Activated naive CD8-positive, alpha-beta T cell treated with anti-CD3 and anti-CD28 coated beads, Interleukin-2, amount 50 U/mL, for 16 hours (primary cell): Measurements from ENCODE around the gene SNAPC5.
"Not testable (repeated sequence)": the region's sequence is repeated elsewhere in the genome, so short reads cannot be mapped to it uniquely, and the experiment has no call there.

Experiments
- DNase-seq: peaks from one replicate; pipeline ENCODE4 v3.0.0-alpha.2; 2020; ENCODE audit warnings: low read depth, low spot score

SNAPC5 gene

GRCh38 chr15:66491846-66492245 is 5.7 kb downstream of the SNAPC5 start:
- DNase-seq: no peak

GRCh38 chr15:66489179-66489791 is 8.3 kb downstream of the SNAPC5 start:
- no peak for DNase-seq

GRCh38 chr15:66488525-66488924 is 9.0 kb downstream of the SNAPC5 start:
- DNase-seq: no peak

GRCh38 chr15:66486887-66487286 is 10.7 kb downstream of the SNAPC5 start:
- no peak for DNase-seq

GRCh38 chr15:66484539-66485112 is 12.9 kb downstream of the SNAPC5 start:
- DNase-seq: no peak

GRCh38 chr15:66483131-66483566 is 14.4 kb downstream of the SNAPC5 start:
- DNase-seq: no peak

GRCh38 chr15:66482539-66482938 is 15.0 kb downstream of the SNAPC5 start:
- no peak for DNase-seq

GRCh38 chr15:66481107-66481856 is 16.3 kb downstream of the SNAPC5 start:
- no peak for DNase-seq

- DNase-seq: no peak
These were observed 17.3 kb downstream of the SNAPC5 start for GRCh38 chr15:66480267-66480666.

- DNase-seq: no peak
These were observed 20.6 kb downstream of the SNAPC5 start for GRCh38 chr15:66477011-66477410.

GRCh38 chr15:66476535-66476934 is 21.0 kb downstream of the SNAPC5 start:
- DNase-seq: no peak

- DNase-seq: no peak
These were observed 22.6 kb downstream of the SNAPC5 start for GRCh38 chr15:66474963-66475362.

- DNase-seq: no peak
These were observed 23.4 kb downstream of the SNAPC5 start for GRCh38 chr15:66474135-66474534.

GRCh38 chr15:66472176-66472999 is 25.2 kb downstream of the SNAPC5 start:
- DNase-seq: no peak

- DNase-seq: not testable (repeated sequence)
These were observed 26.7 kb downstream of the SNAPC5 start for GRCh38 chr15:66470825-66471224.

- not testable (repeated sequence) for DNase-seq
These were observed 30.2 kb downstream of the SNAPC5 start for GRCh38 chr15:66467162-66468040.

GRCh38 chr15:66465294-66465693 is 32.3 kb downstream of the SNAPC5 start:
- DNase-seq: not testable (repeated sequence)

GRCh38 chr15:66462627-66463026 is 34.9 kb downstream of the SNAPC5 start:
- DNase-seq: no peak

GRCh38 chr15:66461917-66462316 is 35.6 kb downstream of the SNAPC5 start:
- no peak for DNase-seq

GRCh38 chr15:66461294-66461693 is 36.3 kb downstream of the SNAPC5 start:
- DNase-seq: not testable (repeated sequence)
